ENCODE results near the gene LRRC74A.

The LRRC74A gene

DNA sequence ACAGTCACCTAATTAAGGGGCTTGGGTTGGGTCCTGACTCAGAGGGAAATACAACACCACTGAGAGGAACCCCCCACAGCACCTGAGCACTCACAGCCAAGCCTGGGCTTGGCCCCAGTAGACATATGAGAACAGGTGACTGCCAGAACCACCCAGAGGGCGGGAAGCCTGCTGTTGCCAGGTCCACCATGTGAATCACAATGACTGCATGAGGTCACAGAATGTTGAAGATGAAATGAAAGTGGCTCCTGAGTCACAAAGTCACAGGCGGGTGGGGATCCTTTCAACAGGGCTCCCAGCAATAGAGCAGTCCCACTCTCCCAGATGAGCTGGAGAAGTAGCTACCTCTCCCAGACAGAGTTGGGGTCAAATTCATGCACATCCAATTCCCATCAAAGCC lies at the start of gene LRRC74A:
Gene LRRC74A, plus strand, starts transcription at position 287 of the 400 bp plus-strand sequence. CDS start 290 bp downstream, outside the sequence.
- no peak for DNase-seq
- in situ Hi-C loops (cut with MboI; ENCODE audit: low pct_unique_long_range_greater_than_20kb, low sequenced_read_pairs), result no loop called here

GRCh38 chr14:76776428-76777251 lies 49.6 kb upstream of the LRRC74A start:
- in situ Hi-C loops (cut with MboI; ENCODE audit: low pct_unique_long_range_greater_than_20kb, low sequenced_read_pairs), result no loop called here
- DNase-seq, result peak; percentile 65

- no peak for DNase-seq
- in situ Hi-C loops (cut with MboI; ENCODE audit: low pct_unique_long_range_greater_than_20kb, low sequenced_read_pairs), result no loop called here
Measured at GRCh38 chr14:76777721-76778120, 48.5 kb upstream of the LRRC74A start.

- DNase-seq, result no peak
- in situ Hi-C loops (cut with MboI; ENCODE audit: low pct_unique_long_range_greater_than_20kb, low sequenced_read_pairs), result no loop called here
Measured at GRCh38 chr14:76778546-76779215, 47.5 kb upstream of the LRRC74A start.

DNA sequence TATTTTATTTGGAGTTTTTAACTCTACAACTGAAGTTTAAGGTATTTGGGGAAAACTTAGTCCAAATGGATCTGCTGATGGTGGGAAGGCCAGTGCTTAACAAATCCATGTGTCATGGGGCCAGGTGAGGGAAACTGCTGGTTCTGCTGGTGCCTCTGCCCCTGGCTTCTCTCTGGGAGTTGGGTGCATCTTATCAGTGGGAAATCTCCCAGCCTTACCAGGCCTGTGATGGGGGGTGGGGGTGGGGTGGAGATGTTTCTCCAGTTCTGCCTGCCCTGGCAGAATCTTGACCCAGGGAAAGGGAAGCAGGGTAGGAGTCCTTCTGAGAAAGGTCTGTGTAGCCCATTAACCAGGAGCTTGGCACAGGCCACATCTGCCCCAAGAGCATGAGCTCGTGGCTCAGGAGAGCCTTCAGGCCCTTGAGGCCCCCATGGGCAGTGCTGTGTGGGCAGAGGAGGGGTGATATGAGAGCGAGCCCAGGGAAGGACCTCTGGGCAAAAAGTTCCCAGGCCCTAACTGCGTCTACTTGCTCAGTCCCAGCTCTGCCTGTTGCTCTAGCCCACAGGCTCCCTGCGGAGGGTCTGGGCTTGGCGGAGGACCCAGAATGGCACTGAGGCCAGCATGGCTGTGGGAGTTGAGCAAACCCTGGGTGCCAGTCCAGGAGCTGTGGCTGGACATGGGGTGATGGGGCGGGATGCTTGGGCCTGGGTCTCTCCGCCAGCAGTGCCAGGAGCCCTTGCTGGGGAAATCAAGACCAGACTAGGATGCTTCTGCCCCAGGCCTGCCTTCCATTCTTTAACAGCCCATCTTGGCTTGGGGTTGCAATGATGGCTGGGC lies 46.8 kb upstream of the LRRC74A start:
- DNase-seq, result no peak
- in situ Hi-C loops (cut with MboI; ENCODE audit: low pct_unique_long_range_greater_than_20kb, low sequenced_read_pairs), result loop anchor here (10.0 kb wide), 1 partner anchor 65 kb away; no protein-coding TSS in a partner anchor

GRCh38 chr14:76780058-76780345 lies 46.2 kb upstream of the LRRC74A start:
- in situ Hi-C loops (cut with MboI; ENCODE audit: low pct_unique_long_range_greater_than_20kb, low sequenced_read_pairs), result loop anchor here (10.0 kb wide), 1 partner anchor 65 kb away; no protein-coding TSS in a partner anchor
- no peak for DNase-seq

DNA sequence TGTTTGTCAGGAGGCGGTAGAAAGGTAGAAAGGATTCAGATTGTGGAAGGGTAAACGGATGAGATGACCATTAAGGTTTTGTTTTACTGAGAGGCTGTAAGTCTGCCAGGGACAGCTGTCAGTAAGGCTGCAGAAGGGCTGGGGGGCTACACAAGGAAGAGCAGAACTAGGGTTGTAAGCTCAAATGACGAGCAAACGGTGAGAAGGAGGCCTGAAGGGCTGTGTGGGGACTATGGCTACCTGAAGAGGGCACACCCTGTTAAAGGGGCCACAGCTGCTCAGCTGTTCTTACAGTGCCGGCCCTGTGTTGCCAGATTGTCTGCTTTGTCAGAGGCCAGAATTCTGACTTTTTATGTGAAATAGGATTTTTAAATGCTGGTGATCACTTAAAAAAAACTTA lies 45.8 kb upstream of the LRRC74A start:
- in situ Hi-C loops (cut with MboI; ENCODE audit: low pct_unique_long_range_greater_than_20kb, low sequenced_read_pairs), result loop anchor here (10.0 kb wide), 1 partner anchor 66 kb away; no protein-coding TSS in a partner anchor

GRCh38 chr14:76780875-76781647 lies 45.1 kb upstream of the LRRC74A start:
- in situ Hi-C loops (cut with MboI; ENCODE audit: low pct_unique_long_range_greater_than_20kb, low sequenced_read_pairs), result loop anchor here (10.0 kb wide), 1 partner anchor 66 kb away; no protein-coding TSS in a partner anchor
- DNase-seq, result no peak

More for the DNA sequence above, 45.8 kb upstream of the LRRC74A start:
- no peak for DNase-seq

DNA sequence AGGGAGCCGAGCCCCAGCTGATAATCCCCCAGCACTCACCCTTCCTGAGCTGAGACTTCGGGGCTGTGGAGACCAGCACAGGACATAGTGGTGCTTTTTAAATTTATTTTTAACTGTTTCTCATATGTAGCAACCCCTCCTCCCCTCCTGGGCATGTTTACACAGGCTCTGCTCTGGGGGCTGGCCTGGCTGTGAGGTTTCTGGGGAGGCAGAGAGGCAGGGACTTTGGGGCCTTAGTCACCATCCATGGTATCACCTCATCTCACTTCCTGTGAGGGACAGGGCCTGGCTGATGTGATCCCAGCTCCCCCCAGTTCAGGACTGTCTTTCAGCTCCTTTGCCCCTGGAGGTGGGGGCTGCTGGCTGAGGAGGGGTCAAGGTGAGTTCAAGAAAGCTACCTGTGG lies 44.6 kb upstream of the LRRC74A start:
- no peak for DNase-seq
- in situ Hi-C loops (cut with MboI; ENCODE audit: low pct_unique_long_range_greater_than_20kb, low sequenced_read_pairs), result loop anchor here (10.0 kb wide), 1 partner anchor 67 kb away; no protein-coding TSS in a partner anchor

- no peak for DNase-seq
- in situ Hi-C loops (cut with MboI; ENCODE audit: low pct_unique_long_range_greater_than_20kb, low sequenced_read_pairs), result loop anchor here (10.0 kb wide), 1 partner anchor 67 kb away; no protein-coding TSS in a partner anchor
Measured at GRCh38 chr14:76782115-76782884, 43.9 kb upstream of the LRRC74A start.

GRCh38 chr14:76782885-76783566 lies 43.2 kb upstream of the LRRC74A start:
- in situ Hi-C loops (cut with MboI; ENCODE audit: low pct_unique_long_range_greater_than_20kb, low sequenced_read_pairs), result loop anchor here (10.0 kb wide), 1 partner anchor 68 kb away; no protein-coding TSS in a partner anchor

DNA sequence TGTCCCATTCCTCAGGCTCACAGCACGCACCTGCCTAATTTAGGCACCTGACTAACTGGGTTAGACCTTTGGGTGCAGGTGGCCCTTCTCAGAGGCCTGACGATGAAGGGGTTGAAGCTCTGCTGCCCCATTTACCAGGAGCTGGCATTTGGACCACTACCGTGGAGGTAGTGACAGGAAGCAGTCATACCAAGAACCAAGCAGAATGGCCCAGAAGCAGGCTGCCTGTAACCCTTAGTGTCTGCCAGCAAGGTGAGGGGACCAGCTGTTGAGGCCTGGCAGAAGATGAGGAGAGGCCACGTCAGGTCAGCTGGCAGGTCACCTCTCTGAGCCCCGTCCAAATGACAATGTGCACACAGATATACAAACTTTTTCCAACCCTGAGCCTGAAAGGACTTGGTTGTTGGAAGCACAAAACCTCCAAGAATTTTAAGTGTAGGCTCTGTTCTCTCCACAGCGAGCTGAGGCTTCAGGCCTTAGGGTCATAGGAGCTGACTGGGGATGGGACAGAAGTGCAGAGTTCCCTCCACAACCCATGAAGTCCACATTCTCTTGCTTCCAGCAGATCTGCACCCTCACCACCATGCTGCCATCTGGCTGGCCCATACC lies 41.8 kb upstream of the LRRC74A start:
- in situ Hi-C loops (cut with MboI; ENCODE audit: low pct_unique_long_range_greater_than_20kb, low sequenced_read_pairs), result loop anchor here (10.0 kb wide), 1 partner anchor 70 kb away; no protein-coding TSS in a partner anchor
- DNase-seq, result no peak

More at GRCh38 chr14:76782885-76783566, 43.2 kb upstream of the LRRC74A start:
- DNase-seq, result peak; percentile 31

DNA sequence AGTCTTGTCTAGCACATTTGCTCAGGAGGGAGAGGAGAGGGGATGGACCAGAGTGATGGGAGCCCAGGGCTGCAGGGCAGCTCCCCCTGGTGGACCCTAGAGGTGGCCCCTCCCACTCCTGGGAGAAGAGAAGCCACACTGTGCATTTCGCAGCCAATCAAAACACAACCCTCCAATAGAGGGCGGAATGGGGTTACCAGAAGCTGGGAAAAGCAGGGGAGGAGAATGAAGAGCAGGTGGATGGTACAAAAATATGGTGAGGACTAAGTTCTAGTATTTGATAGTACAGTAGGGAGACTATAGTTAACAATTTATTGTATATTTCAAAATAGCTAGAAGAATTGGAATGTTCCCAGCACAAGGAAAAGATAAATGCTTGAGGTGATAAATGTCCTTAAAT lies 41.3 kb upstream of the LRRC74A start:
- in situ Hi-C loops (cut with MboI; ENCODE audit: low pct_unique_long_range_greater_than_20kb, low sequenced_read_pairs), result loop anchor here (10.0 kb wide), 1 partner anchor 70 kb away; no protein-coding TSS in a partner anchor
- DNase-seq, result peak; percentile 94

DNA sequence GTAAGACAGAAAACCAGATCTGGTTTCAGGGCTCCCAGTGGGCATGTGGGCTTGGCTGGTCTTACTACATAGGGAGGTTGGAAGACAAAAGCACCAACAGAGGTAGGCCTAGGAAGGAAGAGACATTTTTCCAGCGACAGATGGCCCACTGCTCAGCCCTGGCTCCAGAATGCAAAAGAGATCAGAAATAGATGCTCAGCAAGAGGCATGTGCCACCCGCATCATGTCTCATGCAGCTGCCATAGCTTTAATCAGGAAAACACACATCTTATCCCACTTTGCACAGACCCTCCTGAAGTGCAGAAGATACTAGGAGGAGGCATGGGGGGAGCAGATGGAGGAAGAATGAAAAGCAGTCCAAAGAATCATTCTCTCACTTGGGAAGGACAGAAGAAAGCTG lies 39.6 kb upstream of the LRRC74A start:
- no peak for DNase-seq
- in situ Hi-C loops (cut with MboI; ENCODE audit: low pct_unique_long_range_greater_than_20kb, low sequenced_read_pairs), result loop anchor here (10.0 kb wide), 1 partner anchor 72 kb away; no protein-coding TSS in a partner anchor

DNA sequence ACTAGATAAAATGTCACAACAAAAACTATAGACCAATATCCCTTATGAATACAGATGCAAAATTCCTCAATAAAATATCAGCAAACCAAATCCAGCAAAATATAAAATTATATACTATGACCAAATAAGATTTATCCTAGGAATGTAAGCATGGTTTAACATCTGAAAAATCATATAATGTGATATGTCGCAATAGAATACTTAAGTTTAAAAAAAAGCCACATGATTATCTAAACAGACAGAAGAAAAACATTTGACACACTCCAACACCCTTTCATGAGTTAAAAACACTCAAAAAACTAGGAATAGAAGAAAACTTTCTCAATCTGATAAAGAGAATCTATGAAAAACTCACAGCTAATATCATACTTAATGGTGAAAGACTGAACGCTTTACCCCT lies 33.8 kb upstream of the LRRC74A start:
- in situ Hi-C loops (cut with MboI; ENCODE audit: low pct_unique_long_range_greater_than_20kb, low sequenced_read_pairs), result no loop called here
- DNase-seq, result no peak

- in situ Hi-C loops (cut with MboI; ENCODE audit: low pct_unique_long_range_greater_than_20kb, low sequenced_read_pairs), result no loop called here
- DNase-seq, result no peak
Measured at GRCh38 chr14:76793324-76793723, 32.9 kb upstream of the LRRC74A start.

DNA sequence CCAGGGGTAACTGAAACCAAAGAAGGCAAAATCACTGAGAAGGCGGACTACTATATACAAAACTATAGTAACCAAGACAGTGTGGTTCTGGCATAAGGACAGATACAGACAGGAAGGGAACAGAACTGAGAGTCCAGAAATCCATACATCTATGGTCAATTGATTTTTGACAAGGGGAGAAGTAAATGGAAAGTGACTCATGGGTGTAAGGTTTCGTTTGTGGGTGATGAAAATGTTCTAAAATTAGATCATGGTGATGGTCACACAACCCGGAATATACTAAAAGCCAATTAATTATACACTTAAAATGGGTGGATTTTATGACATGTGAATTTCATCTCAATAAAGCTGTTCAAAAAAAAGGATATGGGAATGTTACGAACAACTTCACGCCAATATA lies 32.3 kb upstream of the LRRC74A start:
- in situ Hi-C loops (cut with MboI; ENCODE audit: low pct_unique_long_range_greater_than_20kb, low sequenced_read_pairs), result no loop called here

More for the DNA sequence above, 32.3 kb upstream of the LRRC74A start:
- DNase-seq, result no peak

Measured in KBM-7 (cell line).